K562 (cell line): ENCODE data around the gene ALKBH4. TPM values are rescaled to one million over a fixed set of nuclear protein-coding genes. Genes with fewer than 3 reads are reported as not detected.

Experiments used
- ATF7 ChIP-seq: fragments of 450-650 bp; IDR thresholded peaks from 2 replicates; pipeline ENCODE4 v1.7.1; 2014; ENCODE audit warnings: mild to moderate bottlenecking, moderate library complexity
- CSDE1 ChIP-seq, 2 experiments: fragments of 450-650 bp; IDR thresholded peaks; 2 replicates each; pipeline ENCODE4 v1.6.1; 2016; ENCODE audit warnings: mild to moderate bottlenecking in 1 of 2
- ETV1 ChIP-seq: fragments of 450-650 bp; conservative IDR thresholded peaks from 2 replicates; pipeline ENCODE4 v1.6.1; 2016; ENCODE audit warnings: missing genetic modification characterization, control low read depth, low read depth, missing compliant biosample characterization
- HMGN3 ChIP-seq: IDR thresholded peaks from 2 replicates; pipeline ENCODE4 v1.6.1; 2011; ENCODE audit warnings: borderline replicate concordance, low read depth, mild to moderate bottlenecking, mixed read lengths, low read length; ENCODE audit not compliant: insufficient read length; ENCODE audit errors: extremely low read depth
- KDM5B ChIP-seq: fragments of 200-600 bp; sonication (generic); IDR thresholded peaks from 2 replicates; pipeline ENCODE4 v1.6.1; 2012; ENCODE audit warnings: low read depth, mild to moderate bottlenecking, moderate library complexity, low read length, control low read depth, inconsistent platforms; ENCODE audit not compliant: insufficient replicate concordance
- MAFF ChIP-seq: IDR thresholded peaks from 2 replicates; pipeline ENCODE4 v1.6.1; 2012; ENCODE audit warnings: low read length, improper control_type of control experiment
- RBM22 ChIP-seq: fragments of 200-400 bp; formaldehyde crosslinking; IDR thresholded peaks from 2 replicates; pipeline ENCODE4 v1.6.1; 2018; ENCODE audit warnings: low read length, low read depth; ENCODE audit not compliant: poor library complexity, severe bottlenecking
- SRSF3 ChIP-seq: fragments of 200-400 bp; formaldehyde crosslinking; IDR thresholded peaks from 2 replicates; pipeline ENCODE4 v1.6.1; 2016; ENCODE audit warnings: mild to moderate bottlenecking, low read length, moderate library complexity; ENCODE audit not compliant: insufficient read depth
- ZBTB17 ChIP-seq: fragments of 450-650 bp; formaldehyde crosslinking; IDR thresholded peaks from 2 replicates; pipeline ENCODE4 v1.4.0; 2020; ENCODE audit warnings: mild to moderate bottlenecking
- ZBTB9 ChIP-seq: fragments of 450-650 bp; formaldehyde crosslinking; IDR thresholded peaks from 2 replicates; pipeline ENCODE4 v1.4.0; 2020; ENCODE audit warnings: mild to moderate bottlenecking, moderate library complexity
- ZNF280A ChIP-seq: fragments of 450-650 bp; IDR thresholded peaks from 2 replicates; pipeline ENCODE4 v1.6.1; 2018; ENCODE audit warnings: mild to moderate bottlenecking, low read depth; ENCODE audit not compliant: partially characterized antibody
- ZNF695 ChIP-seq: fragments of 450-650 bp; formaldehyde crosslinking; IDR thresholded peaks from 2 replicates; pipeline ENCODE4 v1.4.0; 2020; ENCODE audit warnings: mild to moderate bottlenecking, moderate library complexity
- polyA plus RNA-seq, 8 experiments: library from polyadenylated mRNA; depleted of rRNA in 4 of 8; stranded (reverse) in 5 of 8; unstranded in 3 of 8; fragments of >200 nt; fragmentation: Nextera tagmentation in 2 of 8; fragmentation: Illumina TruSeq in 1 of 8; extraction: Ambion mirVana in 2 of 8; extraction: Trizol in 1 of 8; gene quantifications; 2 replicates each; pipeline versions ENCODE4 v1.2.1 to v1.2.3, GENCODE V29; 2011 to 2014; ENCODE audit warnings: inconsistent platforms in 1 of 8, missing spikeins in 1 of 8
- total RNA-seq, 7 experiments: library from RNA; depleted of rRNA in 6 of 7; stranded (reverse); fragments of >200 nt in 6 of 7; fragmentation: Illumina TruSeq in 2 of 7; extraction: Trizol in 2 of 7; gene quantifications; 2 replicates each; pipeline versions ENCODE4 v1.2.1 to v1.2.3, GENCODE V29; 2011 to 2021; ENCODE audit warnings: low replicate concordance in 1 of 7
- TF ChIP-seq, protein P1 (sequence below), 2 experiments: fragments of 450-650 bp in 1 of 2; sonication (generic) in 1 of 2; formaldehyde crosslinking in 1 of 2; IDR thresholded peaks in 1 of 2; conservative IDR thresholded peaks in 1 of 2; 2 replicates each; pipeline versions ENCODE4 v1.6.1 to v1.8.1; 2016 to 2023; ENCODE audit warnings: mild to moderate bottlenecking in 2 of 2, moderate library complexity in 2 of 2, inconsistent platforms in 1 of 2, missing genetic modification reagents in 1 of 2
- TF ChIP-seq, protein P2 (sequence below): sonication (generic); formaldehyde crosslinking; IDR thresholded peaks from 2 replicates; pipeline ENCODE4 v1.9.0; 2022; ENCODE audit warnings: mild to moderate bottlenecking, missing genetic modification reagents
- TF ChIP-seq, protein P3 (sequence below): fragments of 250-450 bp; sonication (Bioruptor Pico); IDR thresholded peaks from 2 replicates; pipeline ENCODE4 v1.9.0; 2021; ENCODE audit warnings: mild to moderate bottlenecking, inconsistent platforms
- TF ChIP-seq, protein P4 (sequence below): fragments of 450-650 bp; formaldehyde crosslinking; IDR thresholded peaks from 2 replicates; pipeline ENCODE4 v1.4.0; 2022; ENCODE audit warnings: missing genetic modification characterization

Gene ALKBH4
- total and polyA plus RNA-seq, 9 of the 15 experiments (the other 6 are each of a cell fraction or from before 2014, with no cell fraction given) = 4.6 to 21.4 (median 11.8) TPM

DNA sequence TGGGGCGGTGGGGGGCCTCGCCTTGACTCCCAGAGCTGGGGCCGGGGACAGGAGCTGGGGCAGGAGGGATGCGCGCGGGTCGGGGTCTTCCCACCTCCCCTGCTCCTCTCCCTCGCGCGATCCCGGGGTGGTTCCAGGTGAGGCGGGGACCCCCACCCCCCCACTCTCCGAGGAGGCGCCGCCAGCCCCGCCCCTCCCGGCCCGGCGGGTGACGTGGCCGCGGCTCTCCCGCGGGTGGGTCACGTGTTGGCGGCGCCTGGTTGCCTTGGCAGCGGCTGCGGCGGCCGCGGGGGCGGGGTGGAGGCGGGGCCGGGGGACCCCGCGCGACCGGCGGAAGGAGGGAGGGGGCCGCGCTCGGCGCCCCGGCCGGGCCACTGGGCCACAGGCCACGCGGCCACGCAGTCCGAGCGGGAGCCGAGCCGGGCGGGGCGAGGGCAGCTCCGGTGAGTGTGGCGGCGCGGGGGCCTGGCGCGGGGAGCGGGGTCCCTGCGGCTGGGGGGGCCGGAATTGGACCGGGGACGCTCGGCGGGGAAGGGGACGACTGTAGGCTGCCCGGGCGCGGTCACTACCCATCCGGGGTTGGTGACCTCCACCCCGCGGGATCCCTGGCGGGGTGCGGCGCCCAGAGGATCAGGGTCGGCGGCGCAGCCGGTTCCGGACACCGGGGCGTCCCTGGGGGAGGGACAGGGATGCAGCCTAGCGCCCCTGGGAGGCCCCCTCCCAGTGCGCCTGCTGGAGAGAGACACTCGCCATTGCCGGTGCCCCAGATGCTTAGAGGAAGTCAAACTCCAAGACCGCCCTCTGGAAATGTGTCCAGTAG is 31.2 kb downstream of the ALKBH4 start, which contains the start of gene ORAI2 (continued):
- TF ChIP-seq, protein P1, sequence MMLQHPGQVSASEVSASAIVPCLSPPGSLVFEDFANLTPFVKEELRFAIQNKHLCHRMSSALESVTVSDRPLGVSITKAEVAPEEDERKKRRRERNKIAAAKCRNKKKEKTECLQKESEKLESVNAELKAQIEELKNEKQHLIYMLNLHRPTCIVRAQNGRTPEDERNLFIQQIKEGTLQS (IDR thresholded peaks at IDR 0.05) = peak; percentile 21; the same call in 1 of the 2 replicates
- TF ChIP-seq, protein P1 (CRISPR knock-in tag; conservative IDR thresholded peaks at IDR 0.05) = no peak
- TF ChIP-seq KDM5B (peak; percentile 52), ZBTB17 (CRISPR knock-in tag) (0 out of 2 replicates have a peak, but pooled peaks have one; percentile 22), ETV1 (tag) (peak; percentile 55), SRSF3 (no peak), HMGN3 (peak; percentile 13), RBM22 (no peak), ZNF280A (no peak), ZNF695 (no peak), CSDE1 (IDR thresholded peaks at IDR 0.05) (no peak), MAFF (no peak), ATF7 (0 out of 2 replicates have a peak, but pooled peaks have one; percentile 8), ZBTB9 (CRISPR knock-in tag) (peak; percentile 100)
- TF ChIP-seq, protein P2, sequence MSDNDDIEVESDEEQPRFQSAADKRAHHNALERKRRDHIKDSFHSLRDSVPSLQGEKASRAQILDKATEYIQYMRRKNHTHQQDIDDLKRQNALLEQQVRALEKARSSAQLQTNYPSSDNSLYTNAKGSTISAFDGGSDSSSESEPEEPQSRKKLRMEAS = peak; percentile 23; the same call in 1 of the 2 replicates
- TF ChIP-seq, protein P3, sequence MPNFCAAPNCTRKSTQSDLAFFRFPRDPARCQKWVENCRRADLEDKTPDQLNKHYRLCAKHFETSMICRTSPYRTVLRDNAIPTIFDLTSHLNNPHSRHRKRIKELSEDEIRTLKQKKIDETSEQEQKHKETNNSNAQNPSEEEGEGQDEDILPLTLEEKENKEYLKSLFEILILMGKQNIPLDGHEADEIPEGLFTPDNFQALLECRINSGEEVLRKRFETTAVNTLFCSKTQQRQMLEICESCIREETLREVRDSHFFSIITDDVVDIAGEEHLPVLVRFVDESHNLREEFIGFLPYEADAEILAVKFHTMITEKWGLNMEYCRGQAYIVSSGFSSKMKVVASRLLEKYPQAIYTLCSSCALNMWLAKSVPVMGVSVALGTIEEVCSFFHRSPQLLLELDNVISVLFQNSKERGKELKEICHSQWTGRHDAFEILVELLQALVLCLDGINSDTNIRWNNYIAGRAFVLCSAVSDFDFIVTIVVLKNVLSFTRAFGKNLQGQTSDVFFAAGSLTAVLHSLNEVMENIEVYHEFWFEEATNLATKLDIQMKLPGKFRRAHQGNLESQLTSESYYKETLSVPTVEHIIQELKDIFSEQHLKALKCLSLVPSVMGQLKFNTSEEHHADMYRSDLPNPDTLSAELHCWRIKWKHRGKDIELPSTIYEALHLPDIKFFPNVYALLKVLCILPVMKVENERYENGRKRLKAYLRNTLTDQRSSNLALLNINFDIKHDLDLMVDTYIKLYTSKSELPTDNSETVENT (CRISPR knock-in tag) = no peak
- TF ChIP-seq, protein P4, sequence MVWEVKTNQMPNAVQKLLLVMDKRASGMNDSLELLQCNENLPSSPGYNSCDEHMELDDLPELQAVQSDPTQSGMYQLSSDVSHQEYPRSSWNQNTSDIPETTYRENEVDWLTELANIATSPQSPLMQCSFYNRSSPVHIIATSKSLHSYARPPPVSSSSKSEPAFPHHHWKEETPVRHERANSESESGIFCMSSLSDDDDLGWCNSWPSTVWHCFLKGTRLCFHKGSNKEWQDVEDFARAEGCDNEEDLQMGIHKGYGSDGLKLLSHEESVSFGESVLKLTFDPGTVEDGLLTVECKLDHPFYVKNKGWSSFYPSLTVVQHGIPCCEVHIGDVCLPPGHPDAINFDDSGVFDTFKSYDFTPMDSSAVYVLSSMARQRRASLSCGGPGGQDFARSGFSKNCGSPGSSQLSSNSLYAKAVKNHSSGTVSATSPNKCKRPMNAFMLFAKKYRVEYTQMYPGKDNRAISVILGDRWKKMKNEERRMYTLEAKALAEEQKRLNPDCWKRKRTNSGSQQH (CRISPR knock-in tag) = no peak
